ENCODE measurements around the gene GYG1. TPM values are rescaled to one million over a fixed set of nuclear protein-coding genes. Genes with fewer than 3 reads are reported as not detected.

The GYG1 gene
- total RNA-seq, 6 experiments from 2014 or later = 68.9 to 88.6 (median 78.5) TPM

DNA sequence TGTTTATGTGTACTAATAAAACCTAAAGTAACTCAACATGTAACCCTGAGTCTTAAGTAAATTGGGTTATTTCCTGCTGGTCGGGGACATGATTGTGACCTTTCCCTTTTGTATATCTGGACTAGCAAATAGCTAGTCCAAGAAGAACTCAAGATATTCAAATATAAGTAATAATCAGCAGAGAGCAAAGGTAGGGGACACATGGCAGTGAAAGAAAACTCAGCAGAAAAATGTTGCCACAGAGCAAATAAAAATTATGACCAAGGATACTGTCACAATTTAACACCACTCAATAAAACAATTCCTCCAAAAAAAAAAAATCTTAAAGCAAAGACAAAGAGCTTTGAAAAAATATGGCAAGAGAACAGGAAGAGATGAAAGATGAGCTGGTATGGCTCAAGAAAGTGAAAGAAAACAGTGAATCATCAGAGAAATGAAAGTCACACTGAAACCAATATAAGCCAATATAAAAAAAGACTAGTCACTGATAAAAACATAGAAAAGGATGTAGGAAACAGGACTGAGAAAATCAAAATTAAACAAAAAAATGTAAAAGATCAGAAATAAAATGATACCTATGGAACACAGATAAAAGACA, 51.5 kb downstream of the GYG1 start:
- Mint-ChIP-seq H3K27me3 (ENCODE audit: insufficient read depth) (0 out of 2 replicates have a peak, but pooled peaks cover 2% of the 10 kb centered on the region), H3K4me1 (ENCODE audit: low read depth) (peaks cover 27% of the 10 kb centered on the region), H3K27ac (peak overlapping the region; percentile 76), H3K9me3 (no peaks in the 10 kb centered on the region), H3K4me3 (peak overlapping the region; percentile 50), H3K36me3 (ENCODE audit: low read depth) (peaks cover 23% of the 10 kb centered on the region)
- TF ChIP-seq, protein P1, sequence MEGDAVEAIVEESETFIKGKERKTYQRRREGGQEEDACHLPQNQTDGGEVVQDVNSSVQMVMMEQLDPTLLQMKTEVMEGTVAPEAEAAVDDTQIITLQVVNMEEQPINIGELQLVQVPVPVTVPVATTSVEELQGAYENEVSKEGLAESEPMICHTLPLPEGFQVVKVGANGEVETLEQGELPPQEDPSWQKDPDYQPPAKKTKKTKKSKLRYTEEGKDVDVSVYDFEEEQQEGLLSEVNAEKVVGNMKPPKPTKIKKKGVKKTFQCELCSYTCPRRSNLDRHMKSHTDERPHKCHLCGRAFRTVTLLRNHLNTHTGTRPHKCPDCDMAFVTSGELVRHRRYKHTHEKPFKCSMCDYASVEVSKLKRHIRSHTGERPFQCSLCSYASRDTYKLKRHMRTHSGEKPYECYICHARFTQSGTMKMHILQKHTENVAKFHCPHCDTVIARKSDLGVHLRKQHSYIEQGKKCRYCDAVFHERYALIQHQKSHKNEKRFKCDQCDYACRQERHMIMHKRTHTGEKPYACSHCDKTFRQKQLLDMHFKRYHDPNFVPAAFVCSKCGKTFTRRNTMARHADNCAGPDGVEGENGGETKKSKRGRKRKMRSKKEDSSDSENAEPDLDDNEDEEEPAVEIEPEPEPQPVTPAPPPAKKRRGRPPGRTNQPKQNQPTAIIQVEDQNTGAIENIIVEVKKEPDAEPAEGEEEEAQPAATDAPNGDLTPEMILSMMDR (IDR thresholded peaks at IDR 0.05) = no peak
- DNase-seq = peak; percentile 16

DNA sequence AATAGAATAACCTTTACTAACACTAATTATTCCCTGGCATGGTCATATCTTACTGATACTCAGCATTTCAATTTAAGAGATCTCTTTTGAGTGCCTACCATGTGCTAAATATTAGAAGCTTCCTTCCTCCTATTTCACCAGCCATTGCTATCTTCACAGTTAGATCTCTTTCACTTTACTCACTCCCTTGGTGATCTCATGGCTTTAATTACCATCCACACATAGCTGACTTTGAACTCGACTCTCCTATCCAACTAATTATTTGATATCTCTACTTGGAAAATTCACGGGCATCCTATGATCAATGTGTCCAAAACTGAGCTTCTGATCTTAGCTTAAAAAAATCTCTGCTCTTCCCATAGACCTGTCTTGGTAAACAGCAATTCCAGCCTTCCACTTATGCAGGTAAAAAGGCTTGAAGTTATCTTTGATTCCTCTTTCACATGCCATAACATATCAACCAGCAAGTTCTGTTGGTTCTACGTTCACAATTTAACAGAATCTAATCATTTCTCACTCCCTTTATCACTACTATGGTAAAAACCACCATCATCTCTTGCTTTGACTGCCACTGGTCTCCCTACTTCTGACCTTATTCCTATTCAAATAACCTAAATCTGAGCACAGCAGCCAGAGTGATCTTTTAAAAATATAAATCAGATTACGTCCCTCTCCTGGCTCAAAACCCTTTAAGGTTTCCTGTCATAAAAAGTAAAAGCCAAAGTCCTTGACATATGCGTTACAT, 53.2 kb downstream of the GYG1 start:
- H3K4me1 Mint-ChIP-seq (ENCODE audit: low read depth) = peaks cover 27% of the 10 kb centered on the region
- no peak overlapping the region for H3K27ac Mint-ChIP-seq
- H3K36me3 Mint-ChIP-seq (ENCODE audit: low read depth) = peaks cover 28% of the 10 kb centered on the region
- H3K4me3 Mint-ChIP-seq = no peak overlapping the region
- no peaks in the 10 kb centered on the region for H3K9me3 Mint-ChIP-seq
- TF ChIP-seq, protein P1 (IDR thresholded peaks at IDR 0.05) = no peak
- H3K27me3 Mint-ChIP-seq (ENCODE audit: insufficient read depth) = 0 out of 2 replicates have a peak, but pooled peaks cover 2% of the 10 kb centered on the region
- DNase-seq = no peak

DNA sequence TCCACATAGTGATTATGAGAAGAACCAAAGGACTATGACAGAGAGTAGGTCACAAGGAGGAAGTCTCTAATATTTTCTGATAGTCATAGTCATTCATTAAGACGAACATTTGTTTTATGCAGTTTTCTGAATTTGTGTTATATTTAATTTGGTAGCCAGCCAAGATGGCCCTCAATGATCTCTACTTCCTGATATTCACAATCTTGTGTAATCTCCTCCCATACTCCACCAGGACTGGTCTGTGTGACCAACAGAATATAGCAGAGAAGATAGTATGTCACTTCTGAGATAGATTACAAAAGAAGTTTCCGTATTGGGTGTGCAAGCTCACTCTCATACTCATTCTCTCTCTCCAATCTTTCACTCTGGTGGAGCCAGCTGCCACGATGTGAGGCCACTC, 64.2 kb downstream of the GYG1 start:
- DNase-seq = no peak
- TF ChIP-seq, protein P1 (IDR thresholded peaks at IDR 0.05) = no peak
- no peak overlapping the region for H3K4me3 Mint-ChIP-seq
- H3K27me3 Mint-ChIP-seq (ENCODE audit: insufficient read depth) = no peaks in the 10 kb centered on the region; the same call in 1 of the 2 replicates
- no peak overlapping the region for H3K27ac Mint-ChIP-seq
- H3K4me1 Mint-ChIP-seq (ENCODE audit: low read depth) = no peaks in the 10 kb centered on the region
- H3K9me3 Mint-ChIP-seq = no peaks in the 10 kb centered on the region
- H3K36me3 Mint-ChIP-seq (ENCODE audit: low read depth) = peaks cover 39% of the 10 kb centered on the region

GRCh38 chr3:149058198-149058597, 66.9 kb downstream of the GYG1 start:
- Mint-ChIP-seq H3K9me3 (no peaks in the 10 kb centered on the region), H3K27me3 (ENCODE audit: insufficient read depth) (no peaks in the 10 kb centered on the region; the same call in 1 of the 2 replicates), H3K4me1 (ENCODE audit: low read depth) (no peaks in the 10 kb centered on the region), H3K36me3 (ENCODE audit: low read depth) (peaks cover 39% of the 10 kb centered on the region), H3K4me3 (no peak overlapping the region), H3K27ac (no peak overlapping the region)
- DNase-seq = no peak
- TF ChIP-seq, protein P1 (IDR thresholded peaks at IDR 0.05) = no peak

- TF ChIP-seq, protein P1 (IDR thresholded peaks at IDR 0.05) = no peak
- Mint-ChIP-seq H3K4me3 (no peak overlapping the region), H3K27me3 (ENCODE audit: insufficient read depth) (no peaks in the 10 kb centered on the region; the same call in 1 of the 2 replicates)
Measured at GRCh38 chr3:149058602-149059001, 67.3 kb downstream of the GYG1 start.

More at GRCh38 chr3:149058602-149059001, 67.3 kb downstream of the GYG1 start:
- Mint-ChIP-seq H3K27ac (no peak overlapping the region), H3K9me3 (no peaks in the 10 kb centered on the region), H3K4me1 (ENCODE audit: low read depth) (no peaks in the 10 kb centered on the region), H3K36me3 (ENCODE audit: low read depth) (peaks cover 36% of the 10 kb centered on the region)
- DNase-seq = no peak
